ENCODE results near the gene LARP4B.

The LARP4B gene

GRCh38 chr10:804787-805619 is 126.5 kb downstream of the LARP4B start:
- H3K9me3 ChIP-seq (ENCODE audit: control insufficient read depth, insufficient read depth, low read depth, low read length), result no peaks in the 10 kb centered on the region
- no peak for TF ChIP-seq OSR2 (tag by site-specific recombination; IDR thresholded peaks at IDR 0.05)
- no peak for TF ChIP-seq ZBTB7A (tag by site-specific recombination; IDR thresholded peaks at IDR 0.05; ENCODE audit: low read depth)
- TF ChIP-seq MZF1 (tag by site-specific recombination; IDR thresholded peaks at IDR 0.05; ENCODE audit: borderline replicate concordance), result no peak
- no peak for TF ChIP-seq ZEB2 (tag by site-specific recombination; IDR thresholded peaks at IDR 0.05)
- no peak for TF ChIP-seq CTCF (tag by site-specific recombination; IDR thresholded peaks at IDR 0.05)
- TF ChIP-seq ZNF623 (tag by site-specific recombination; IDR thresholded peaks at IDR 0.05), result no peak
- no peak for TF ChIP-seq ZNF704 (tag by site-specific recombination; IDR thresholded peaks at IDR 0.05)
- no peak for TF ChIP-seq ZNF670 (tag by site-specific recombination; IDR thresholded peaks at IDR 0.05; ENCODE audit: low read depth)
- TF ChIP-seq HOXA7 (CRISPR knock-in tag; IDR thresholded peaks at IDR 0.05; ENCODE audit: borderline replicate concordance), result no peak
- no peak for TF ChIP-seq ZNF610 (tag by site-specific recombination; IDR thresholded peaks at IDR 0.05; ENCODE audit: borderline replicate concordance)
- ChIA-PET CTCF (no interaction called here), POLR2A (no interaction called here)
- no peak overlapping the region for H3K4me3 ChIP-seq (ENCODE audit: low read depth, low read length)
- H3K27ac ChIP-seq (ENCODE audit: extremely low read depth, low read depth, low read length), result no peak overlapping the region
- peaks cover 0 to 47% of the 10 kb centered on the region in 2 experiments; a peak in 1 of 3 replicates for H3K36me3 ChIP-seq (ENCODE audit: control insufficient read depth in 2 of 2, insufficient read depth in 1 of 2, low read length in 2 of 2)
- no peaks in the 10 kb centered on the region for H3K4me1 ChIP-seq (ENCODE audit: control insufficient read depth, insufficient read depth, low read length)

GRCh38 chr10:804191-804781 is 127.2 kb downstream of the LARP4B start:
- ChIA-PET POLR2A (no interaction called here), CTCF (no interaction called here)
- Histone ChIP-seq H3K4me3 (ENCODE audit: low read depth, low read length) (no peak overlapping the region), H3K9me3 (ENCODE audit: control insufficient read depth, insufficient read depth, low read depth, low read length) (no peaks in the 10 kb centered on the region), H3K36me3 (ENCODE audit: control insufficient read depth in 2 of 2, insufficient read depth in 1 of 2, low read length in 2 of 2) (peaks cover 0 to 41% of the 10 kb centered on the region in 2 experiments; a peak in 1 of 3 replicates), H3K27ac (ENCODE audit: extremely low read depth, low read depth, low read length) (no peak overlapping the region), H3K4me1 (ENCODE audit: control insufficient read depth, insufficient read depth, low read length) (no peaks in the 10 kb centered on the region)
- TF ChIP-seq ZNF398 (tag by site-specific recombination; IDR thresholded peaks at IDR 0.05), result no peak
- TF ChIP-seq ZSCAN30 (tag by site-specific recombination; IDR thresholded peaks at IDR 0.05), result no peak
- no peak for TF ChIP-seq ZNF302 (tag by site-specific recombination; IDR thresholded peaks at IDR 0.05; ENCODE audit: low read depth)
- TF ChIP-seq ZNF704 (tag by site-specific recombination; IDR thresholded peaks at IDR 0.05), result no peak
- TF ChIP-seq ZNF19 (tag by site-specific recombination; IDR thresholded peaks at IDR 0.05; ENCODE audit: low read depth), result no peak
- TF ChIP-seq ZNF416 (tag by site-specific recombination; IDR thresholded peaks at IDR 0.05), result no peak
- TF ChIP-seq ZNF426 (tag by site-specific recombination; IDR thresholded peaks at IDR 0.05), result no peak
- no peak for TF ChIP-seq YY1 (tag by site-specific recombination; IDR thresholded peaks at IDR 0.05)
- TF ChIP-seq OSR2 (tag by site-specific recombination; IDR thresholded peaks at IDR 0.05), result no peak
- TF ChIP-seq ZNF18 (tag by site-specific recombination; IDR thresholded peaks at IDR 0.05), result no peak
- TF ChIP-seq ZNF548 (tag by site-specific recombination; IDR thresholded peaks at IDR 0.05), result no peak
